Central memory CD8-positive, alpha-beta T cell (primary cell): ENCODE measurements around the gene SMNDC1.
"Not testable (repeated sequence)": the region's sequence is repeated elsewhere in the genome, so short reads cannot be mapped to it uniquely, and the experiment has no call there.

ENCODE experiments used
- ATAC-seq: fragments of 150-1000 bp; cut with Tn5 transposase; replicated peaks from 2 replicates; pipeline ENCODE4 v1.10.0; 2022; ENCODE audit warnings: mild to moderate bottlenecking, moderate FRiP score, moderate number of reproducible peaks; ENCODE audit not compliant: poor library complexity, severe bottlenecking; ENCODE audit errors: extremely low read depth
- DNase-seq, 2 donors: peaks; one replicate each; pipeline ENCODE4 v3.0.0; 2021; ENCODE audit warnings: low spot score in 2 of 2
- H3K27ac Mint-ChIP-seq: one replicate; pipeline ENCODE4 v1.8.0; 2022; ENCODE audit warnings: low read depth, mild to moderate bottlenecking, moderate library complexity, mixed read lengths
- H3K27me3 Mint-ChIP-seq: one replicate; pipeline ENCODE4 v1.8.0; 2022; ENCODE audit warnings: mixed read lengths
- H3K36me3 Mint-ChIP-seq: one replicate; pipeline ENCODE4 v1.8.0; 2022; ENCODE audit warnings: mild to moderate bottlenecking, moderate library complexity, mixed read lengths; ENCODE audit not compliant: insufficient read depth
- H3K4me1 Mint-ChIP-seq: one replicate; pipeline ENCODE4 v1.8.0; 2022; ENCODE audit warnings: mixed read lengths
- H3K4me3 Mint-ChIP-seq: one replicate; pipeline ENCODE4 v1.8.0; 2022; ENCODE audit warnings: mild to moderate bottlenecking, moderate library complexity, mixed read lengths
- H3K9me3 Mint-ChIP-seq: one replicate; pipeline ENCODE4 v1.8.0; 2022; ENCODE audit warnings: mixed read lengths

The SMNDC1 gene

DNA sequence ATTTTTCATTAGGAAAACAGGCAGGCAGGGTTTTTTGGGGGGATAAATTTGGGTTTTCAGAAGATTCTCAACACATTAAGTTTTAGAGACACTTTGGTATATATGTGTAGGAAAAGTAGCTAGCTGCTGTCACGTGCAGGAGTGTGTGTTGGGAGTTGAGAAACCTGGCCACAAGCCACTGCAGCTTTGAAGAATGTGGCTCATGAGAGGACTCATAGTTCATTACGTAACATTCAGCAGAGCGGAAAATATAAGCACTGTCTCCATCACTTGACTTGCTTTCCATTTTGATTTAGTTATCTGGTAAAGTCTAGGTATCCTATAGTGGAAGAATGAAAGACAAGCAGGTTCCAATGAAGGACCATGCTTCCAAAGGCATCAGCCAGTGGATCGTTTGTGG lies 31.2 kb downstream of the SMNDC1 start:
- H3K36me3 Mint-ChIP-seq = peaks cover 1% of the 10 kb centered on the region
- DNase-seq (no peak), ATAC-seq (no peak)
- no peak overlapping the region for H3K27ac Mint-ChIP-seq
- peaks cover 24% of the 10 kb centered on the region for H3K4me1 Mint-ChIP-seq
- peaks cover 8% of the 10 kb centered on the region for H3K27me3 Mint-ChIP-seq
- H3K9me3 Mint-ChIP-seq = no peaks in the 10 kb centered on the region
- no peak overlapping the region for H3K4me3 Mint-ChIP-seq

DNA sequence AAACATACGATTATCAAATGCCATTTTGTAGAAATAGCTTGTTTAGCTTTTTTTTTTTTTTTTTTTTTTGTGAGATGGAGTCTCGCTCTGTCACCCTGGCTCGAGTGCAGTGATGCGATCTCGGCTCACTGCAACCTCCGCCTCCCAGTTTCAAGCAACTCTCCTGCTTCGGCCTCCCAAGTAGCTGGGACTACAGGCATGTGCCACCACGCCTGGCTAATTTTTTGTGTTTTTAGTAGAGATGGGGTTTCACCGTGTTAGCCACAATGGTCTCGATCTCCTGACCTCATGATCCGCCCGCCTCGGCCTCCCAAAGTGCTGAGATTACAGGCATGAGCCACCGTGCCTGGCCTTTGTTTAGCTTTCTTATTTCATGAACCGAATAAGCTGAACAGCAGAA lies 31.7 kb downstream of the SMNDC1 start:
- not testable (repeated sequence) for H3K27me3 Mint-ChIP-seq, H3K36me3 Mint-ChIP-seq, DNase-seq, H3K4me3 Mint-ChIP-seq, H3K9me3 Mint-ChIP-seq, H3K27ac Mint-ChIP-seq, ATAC-seq
- H3K4me1 Mint-ChIP-seq = peaks cover 28% of the 10 kb centered on the region

DNA sequence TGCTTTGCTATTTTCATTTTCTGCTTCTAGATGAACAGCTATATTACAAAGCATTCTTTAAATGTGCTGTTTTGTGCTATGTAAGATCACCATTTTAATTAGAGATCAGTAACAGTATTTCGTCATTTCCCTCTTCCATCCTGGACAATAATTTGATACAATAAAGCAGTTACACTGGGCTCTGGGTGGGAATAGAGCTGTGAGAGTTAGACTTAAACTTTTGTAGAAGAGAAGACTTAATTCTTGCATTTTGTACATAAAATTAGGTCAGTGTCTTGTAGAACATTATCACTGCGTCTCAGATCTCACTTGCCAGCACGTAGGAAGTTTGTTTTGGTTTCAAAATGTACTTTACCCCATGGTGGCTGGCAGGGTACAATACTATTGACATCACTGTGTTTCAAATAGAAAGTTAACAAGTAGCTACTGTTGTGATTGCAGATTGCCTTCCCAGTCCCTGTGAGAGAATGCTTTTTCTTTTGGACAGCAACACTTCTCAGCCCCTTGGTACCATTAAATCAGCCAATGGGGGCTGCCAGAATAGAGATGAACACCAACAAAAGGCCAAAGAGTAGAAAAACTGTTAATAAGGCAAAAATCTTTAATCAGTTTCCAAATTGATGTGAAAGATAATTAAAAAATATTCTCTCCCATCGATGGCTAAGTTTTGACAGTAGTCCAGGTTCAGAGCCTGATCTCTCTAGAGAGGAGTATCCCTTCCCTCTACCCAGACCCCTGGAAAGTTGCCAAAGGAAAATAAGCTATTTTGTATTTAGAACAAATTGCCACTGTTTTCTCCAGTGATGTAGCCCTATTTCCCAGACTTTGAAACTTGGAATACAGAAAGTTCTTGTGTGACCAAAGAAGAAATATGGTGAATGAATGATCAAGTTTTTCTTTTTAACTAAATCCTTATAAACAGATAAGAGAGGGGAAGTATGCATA lies 35.1 kb downstream of the SMNDC1 start:
- H3K4me1 Mint-ChIP-seq = peaks cover 29% of the 10 kb centered on the region
- peak overlapping the region; percentile 68 for H3K27ac Mint-ChIP-seq
- ATAC-seq = peak; percentile 49
- no peaks in the 10 kb centered on the region for H3K9me3 Mint-ChIP-seq
- H3K4me3 Mint-ChIP-seq = peak overlapping the region; percentile 49
- no peak for DNase-seq
- no peaks in the 10 kb centered on the region for H3K27me3 Mint-ChIP-seq
- peaks cover 3% of the 10 kb centered on the region for H3K36me3 Mint-ChIP-seq

DNA sequence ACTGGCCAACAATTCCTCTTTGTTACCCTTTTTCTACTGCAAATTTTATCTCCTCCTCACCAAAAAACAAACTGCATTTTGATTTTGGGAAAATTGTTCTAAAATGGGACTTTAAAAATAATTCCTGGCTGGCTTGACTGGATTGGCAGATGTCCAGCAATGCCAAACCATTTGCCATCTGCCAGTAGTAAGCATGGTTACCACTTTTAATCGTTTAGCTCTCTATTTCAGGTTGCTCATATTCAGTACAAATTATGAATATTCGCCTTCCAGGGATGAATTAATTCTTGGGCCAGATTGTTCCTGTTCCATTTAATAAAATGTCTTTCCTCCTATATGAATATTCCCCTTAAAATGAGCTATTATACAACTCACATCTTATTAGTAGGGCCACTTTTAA lies 35.7 kb downstream of the SMNDC1 start:
- Mint-ChIP-seq H3K27ac (peak overlapping the region; percentile 68), H3K36me3 (peaks cover 3% of the 10 kb centered on the region), H3K4me3 (peak overlapping the region; percentile 49), H3K27me3 (no peaks in the 10 kb centered on the region), H3K9me3 (no peaks in the 10 kb centered on the region), H3K4me1 (peaks cover 29% of the 10 kb centered on the region)
- ATAC-seq (no peak), DNase-seq (no peak)

DNA sequence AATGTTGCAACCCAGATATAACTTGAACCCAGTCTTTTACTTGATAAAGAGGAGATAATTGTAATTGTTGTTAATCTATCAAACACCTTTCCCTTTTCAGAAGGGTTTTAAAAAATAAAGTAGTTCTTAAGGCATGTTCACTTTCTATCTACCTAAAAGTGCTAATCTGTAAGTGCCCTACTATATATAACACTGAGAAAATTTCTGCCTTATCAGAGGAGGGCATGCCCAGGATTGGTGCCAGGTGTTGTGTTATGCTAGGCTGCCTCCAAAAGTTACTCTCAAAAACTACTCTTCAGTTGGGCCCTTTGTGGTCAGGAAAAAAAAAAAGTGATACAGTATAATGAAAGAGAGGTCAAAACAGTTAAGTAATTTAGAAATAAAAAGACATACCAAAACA lies 36.3 kb downstream of the SMNDC1 start:
- peaks cover 25% of the 10 kb centered on the region for H3K4me1 Mint-ChIP-seq
- H3K27me3 Mint-ChIP-seq = no peaks in the 10 kb centered on the region
- H3K9me3 Mint-ChIP-seq = no peaks in the 10 kb centered on the region
- H3K36me3 Mint-ChIP-seq = peaks cover 3% of the 10 kb centered on the region
- ATAC-seq = no peak
- H3K27ac Mint-ChIP-seq = no peak overlapping the region
- no peak for DNase-seq
- H3K4me3 Mint-ChIP-seq = no peak overlapping the region

DNA sequence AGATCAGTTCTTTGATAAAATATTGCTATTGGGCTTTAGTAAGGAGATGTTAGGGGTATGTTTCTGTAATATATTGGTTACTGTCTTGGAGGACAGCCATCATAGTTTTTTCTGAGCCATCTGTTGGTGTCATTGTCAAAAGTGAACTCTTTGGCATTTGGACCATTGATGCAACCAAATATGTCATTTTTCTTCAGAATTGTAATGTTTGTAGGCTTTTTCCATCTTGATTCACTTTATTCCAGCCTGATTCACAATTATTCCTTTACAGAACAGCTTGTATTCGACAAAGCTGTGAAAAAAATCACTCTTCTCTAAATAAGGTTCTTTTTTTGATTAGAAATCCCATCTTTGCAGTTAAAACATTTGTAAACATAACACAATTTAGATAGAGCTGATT lies 37.4 kb downstream of the SMNDC1 start:
- H3K27me3 Mint-ChIP-seq = no peaks in the 10 kb centered on the region
- no peak for ATAC-seq
- H3K4me1 Mint-ChIP-seq = peaks cover 22% of the 10 kb centered on the region
- H3K9me3 Mint-ChIP-seq = no peaks in the 10 kb centered on the region
- H3K36me3 Mint-ChIP-seq = peaks cover 3% of the 10 kb centered on the region
- no peak overlapping the region for H3K4me3 Mint-ChIP-seq
- DNase-seq = no peak
- H3K27ac Mint-ChIP-seq = no peak overlapping the region

DNA sequence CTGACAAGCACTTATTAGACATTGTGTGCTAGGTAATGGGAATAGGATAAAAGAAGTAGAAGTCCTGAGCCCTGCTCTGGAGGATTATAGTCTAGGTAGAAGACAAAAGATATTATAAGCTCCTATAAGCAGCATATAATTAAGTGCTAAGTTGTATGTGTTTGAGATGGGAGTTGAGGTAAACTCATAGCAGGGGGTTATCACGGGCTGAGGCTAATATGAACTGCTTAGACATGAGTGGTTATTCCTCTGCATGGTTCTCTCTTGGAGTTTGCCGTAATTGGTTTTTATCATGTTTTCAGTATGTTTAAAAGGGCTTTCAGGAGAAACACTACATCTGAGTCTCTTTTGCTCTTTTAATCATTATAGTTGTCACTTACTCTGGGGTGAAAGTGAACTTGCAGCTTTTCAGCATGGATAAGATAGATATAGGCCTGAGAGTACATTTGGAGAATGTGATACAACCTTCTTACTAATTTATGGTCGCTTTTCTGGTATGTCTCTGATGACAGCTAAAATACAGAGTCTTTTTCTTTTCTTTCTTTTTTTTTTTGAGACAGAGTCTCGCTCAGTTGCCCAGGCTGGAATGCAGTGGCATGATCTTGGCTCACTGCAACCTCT lies 39.0 kb downstream of the SMNDC1 start:
- no peak overlapping the region for H3K27ac Mint-ChIP-seq
- ATAC-seq (no peak), DNase-seq (no peak)
- H3K4me1 Mint-ChIP-seq = peaks cover 22% of the 10 kb centered on the region
- no peaks in the 10 kb centered on the region for H3K9me3 Mint-ChIP-seq
- no peak overlapping the region for H3K4me3 Mint-ChIP-seq
- peaks cover 3% of the 10 kb centered on the region for H3K36me3 Mint-ChIP-seq
- H3K27me3 Mint-ChIP-seq = no peaks in the 10 kb centered on the region

DNA sequence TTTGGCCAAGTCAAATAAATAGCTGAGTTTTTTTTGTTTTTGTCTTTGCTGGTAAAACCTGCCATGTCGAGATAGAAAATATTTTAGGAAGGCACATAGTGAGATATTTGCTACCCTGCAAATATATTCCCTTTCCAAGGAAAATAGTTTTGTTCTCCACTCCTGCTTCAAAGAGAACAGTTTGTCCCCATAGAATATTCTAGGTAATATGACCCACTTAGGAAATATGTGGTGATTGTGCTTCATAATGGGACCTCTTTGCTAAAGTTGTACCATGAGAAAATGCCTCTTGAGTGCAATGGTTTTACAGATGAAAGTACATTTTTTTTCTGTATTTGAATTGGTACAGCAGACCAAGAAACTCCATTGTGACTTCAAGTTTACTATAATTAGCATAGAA lies 41.6 kb downstream of the SMNDC1 start:
- Mint-ChIP-seq H3K4me1 (peaks cover 2% of the 10 kb centered on the region), H3K27ac (no peak overlapping the region), H3K4me3 (no peak overlapping the region), H3K9me3 (no peaks in the 10 kb centered on the region), H3K27me3 (no peaks in the 10 kb centered on the region), H3K36me3 (peaks cover 2% of the 10 kb centered on the region)
- no peak for ATAC-seq
- no peak for DNase-seq

DNA sequence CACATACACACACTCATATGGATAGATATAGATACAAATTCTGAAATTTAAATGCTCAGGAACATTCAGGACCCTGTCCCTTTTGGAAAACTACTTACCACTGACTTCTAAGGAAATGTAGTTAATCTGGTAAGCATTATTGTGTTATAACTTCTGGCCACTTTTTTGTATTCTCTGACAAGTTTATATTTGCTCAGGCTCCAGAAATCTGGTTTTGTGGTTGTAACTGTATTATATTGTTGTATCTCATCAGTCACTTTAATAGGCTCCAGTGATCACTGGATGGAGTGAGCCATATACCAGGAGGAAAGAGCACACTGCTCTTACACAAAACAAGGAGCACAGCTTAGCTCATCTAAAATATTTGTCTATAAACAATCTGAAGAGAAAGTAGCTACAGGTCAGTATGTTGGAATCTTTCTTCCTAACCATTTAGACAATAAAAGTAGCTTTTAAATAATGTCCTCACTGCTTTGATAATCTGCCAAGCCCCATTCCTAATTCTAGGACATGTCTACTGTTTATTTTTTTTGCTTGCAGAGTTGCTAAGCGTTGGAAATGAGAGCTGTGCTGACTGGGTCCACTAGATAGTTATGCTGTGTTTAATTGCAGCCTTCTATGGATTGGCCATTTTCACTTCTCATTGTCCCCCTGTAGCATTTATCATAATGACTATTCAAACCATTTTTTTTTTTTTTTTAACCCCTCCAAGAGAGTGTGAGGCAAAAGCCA lies 43.8 kb downstream of the SMNDC1 start:
- Mint-ChIP-seq H3K27ac (no peak overlapping the region), H3K4me1 (no peaks in the 10 kb centered on the region), H3K36me3 (peaks cover 2% of the 10 kb centered on the region), H3K9me3 (no peaks in the 10 kb centered on the region), H3K4me3 (no peak overlapping the region), H3K27me3 (no peaks in the 10 kb centered on the region)
- DNase-seq = no peak
- ATAC-seq = no peak

DNA sequence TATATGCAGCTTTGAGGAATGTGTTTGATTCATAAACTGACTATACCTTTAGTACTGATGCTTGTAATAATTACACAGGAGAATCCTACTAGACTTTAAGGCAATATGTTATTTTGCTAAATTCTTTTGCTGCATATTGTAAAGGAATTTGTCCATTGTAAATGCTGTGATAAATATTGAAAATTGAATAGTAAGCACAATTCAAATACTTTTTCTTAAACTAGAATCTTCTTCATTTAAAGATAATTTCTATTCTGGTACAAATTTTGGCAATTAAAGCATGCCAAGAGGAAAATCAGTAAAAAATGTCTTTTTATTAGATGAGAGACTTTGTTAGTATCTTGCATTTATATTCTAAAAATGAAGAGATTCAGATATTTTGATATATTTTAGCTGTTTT lies 45.4 kb downstream of the SMNDC1 start:
- DNase-seq (no peak), ATAC-seq (no peak)
- Mint-ChIP-seq H3K4me3 (no peak overlapping the region), H3K36me3 (no peaks in the 10 kb centered on the region), H3K27ac (no peak overlapping the region), H3K27me3 (no peaks in the 10 kb centered on the region), H3K9me3 (no peaks in the 10 kb centered on the region), H3K4me1 (peaks cover 5% of the 10 kb centered on the region)

DNA sequence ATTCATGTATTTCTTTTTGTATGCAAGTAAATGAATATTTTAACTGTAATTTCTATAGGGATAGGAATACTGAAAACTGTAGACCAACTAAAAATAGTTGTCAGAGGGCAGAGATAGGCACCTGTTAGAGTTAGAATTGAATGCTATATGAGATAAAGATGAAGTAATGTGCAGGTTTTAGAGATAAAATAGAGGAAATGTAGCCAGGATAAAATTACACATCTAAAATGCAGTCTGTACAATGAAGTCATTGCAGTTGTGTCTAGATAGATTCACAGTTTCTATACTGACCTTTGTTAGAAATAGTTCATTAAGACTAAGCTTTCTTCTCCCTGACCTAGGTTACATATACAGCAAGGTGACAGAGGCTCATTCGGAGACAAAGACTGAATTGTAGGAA lies 46.2 kb downstream of the SMNDC1 start:
- ATAC-seq (no peak), DNase-seq (no peak)
- no peak overlapping the region for H3K27ac Mint-ChIP-seq
- H3K27me3 Mint-ChIP-seq = no peaks in the 10 kb centered on the region
- H3K9me3 Mint-ChIP-seq = no peaks in the 10 kb centered on the region
- H3K36me3 Mint-ChIP-seq = no peaks in the 10 kb centered on the region
- H3K4me1 Mint-ChIP-seq = peaks cover 9% of the 10 kb centered on the region
- no peak overlapping the region for H3K4me3 Mint-ChIP-seq

DNA sequence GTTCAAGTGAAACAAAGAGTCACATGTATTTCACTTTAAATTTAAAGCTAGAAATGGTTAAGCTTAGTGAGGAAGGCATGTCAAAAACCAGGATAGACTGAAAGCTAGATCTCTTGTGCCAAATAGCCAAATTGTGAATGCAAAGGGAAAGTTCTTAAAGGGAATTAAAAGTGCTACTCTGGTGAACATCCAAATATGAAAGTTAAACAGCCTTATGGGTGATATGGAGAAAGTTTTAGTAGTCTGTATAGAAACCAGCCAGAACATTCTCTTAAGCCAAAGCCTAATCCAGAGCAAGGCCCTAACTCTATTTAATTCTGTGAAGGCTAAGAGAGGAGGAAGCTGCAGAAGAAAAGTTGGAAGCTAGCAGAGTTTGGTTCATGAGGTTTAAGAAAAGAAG lies 50.3 kb downstream of the SMNDC1 start:
- H3K27me3 Mint-ChIP-seq = no peaks in the 10 kb centered on the region
- H3K36me3 Mint-ChIP-seq = no peaks in the 10 kb centered on the region
- DNase-seq = no peak
- no peak for ATAC-seq
- peaks cover 21% of the 10 kb centered on the region for H3K4me1 Mint-ChIP-seq
- H3K4me3 Mint-ChIP-seq = peak overlapping the region; percentile 3
- H3K9me3 Mint-ChIP-seq = no peaks in the 10 kb centered on the region
- H3K27ac Mint-ChIP-seq = no peak overlapping the region
